GM15510 (cell line): ENCODE data around the gene SV2C.

Source experiments
- POLR2A ChIP-seq: IDR thresholded peaks from 3 replicates; pipeline ENCODE4 v1.6.1; 2011; ENCODE audit warnings: borderline replicate concordance; ENCODE audit not compliant: insufficient read length; ENCODE audit errors: extremely low read depth

SV2C gene

DNA sequence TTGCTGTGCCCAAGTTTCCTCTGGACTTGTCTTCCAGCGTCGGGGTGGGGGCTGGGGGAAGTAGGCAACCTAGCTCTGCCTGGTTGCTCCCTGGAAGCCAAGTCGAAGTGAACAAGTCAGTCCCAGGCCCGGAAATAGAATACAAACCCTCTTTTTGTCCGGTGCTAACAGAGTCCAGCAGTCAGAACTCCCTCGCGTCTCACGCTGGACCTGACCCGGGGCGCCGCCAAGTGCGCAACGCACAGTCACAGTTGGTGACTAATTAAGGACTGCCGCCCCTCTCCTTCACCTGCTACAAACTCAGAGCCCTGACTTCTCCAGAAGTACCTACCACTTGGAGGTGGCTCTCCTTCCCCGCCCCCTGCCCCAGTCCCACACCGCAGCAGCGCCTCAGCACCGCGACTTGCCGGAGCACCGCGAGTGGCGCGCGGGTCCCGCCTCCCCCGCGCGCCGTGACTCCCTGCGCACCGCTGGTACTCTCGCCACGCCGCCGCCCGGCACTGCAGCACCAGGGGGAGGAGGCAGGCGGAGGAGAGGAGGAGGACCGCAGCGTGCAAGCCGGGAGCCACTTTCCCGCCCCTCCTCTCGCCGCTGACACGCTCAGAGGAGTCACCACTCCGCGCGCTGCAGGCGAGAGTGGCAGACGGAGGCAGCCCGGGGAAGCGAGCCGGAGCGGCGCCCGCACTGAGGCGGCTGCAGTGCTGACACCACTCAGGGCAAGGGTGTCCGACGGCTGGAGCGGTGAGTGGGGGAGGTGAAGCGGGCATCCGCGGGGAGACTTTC is at the start of gene SV2C:
Gene SV2C, plus strand, starts transcription at position 612 of the 783 bp plus-strand sequence. CDS start 48,368 bp downstream, outside the sequence.
- no peak for TF ChIP-seq POLR2A

GRCh38 chr5:76038212-76038611 is 45.0 kb upstream of the SV2C start:
- no peak for TF ChIP-seq POLR2A

- TF ChIP-seq POLR2A = no peak
Measured at GRCh38 chr5:76040806-76041205, 42.4 kb upstream of the SV2C start.

DNA sequence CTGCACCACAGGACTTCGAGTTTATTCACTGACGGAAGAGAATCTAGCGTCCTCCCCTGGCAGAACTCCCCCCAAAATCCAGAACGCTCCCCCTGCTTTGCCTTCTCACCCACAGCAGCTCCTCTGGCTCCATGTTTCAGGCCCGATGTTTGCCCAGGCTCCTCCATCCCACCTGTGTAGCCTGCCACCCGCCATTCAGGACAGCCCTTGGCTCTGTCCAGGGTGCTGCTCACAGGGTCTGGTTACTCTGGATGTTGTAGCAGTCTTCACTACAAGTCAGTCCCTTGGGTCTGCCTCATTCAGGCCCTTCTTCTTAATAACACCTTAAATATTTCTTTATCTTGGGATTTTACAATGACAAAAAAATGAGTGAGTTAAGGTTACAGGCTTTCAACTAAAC is 41.3 kb upstream of the SV2C start:
- TF ChIP-seq POLR2A = no peak

DNA sequence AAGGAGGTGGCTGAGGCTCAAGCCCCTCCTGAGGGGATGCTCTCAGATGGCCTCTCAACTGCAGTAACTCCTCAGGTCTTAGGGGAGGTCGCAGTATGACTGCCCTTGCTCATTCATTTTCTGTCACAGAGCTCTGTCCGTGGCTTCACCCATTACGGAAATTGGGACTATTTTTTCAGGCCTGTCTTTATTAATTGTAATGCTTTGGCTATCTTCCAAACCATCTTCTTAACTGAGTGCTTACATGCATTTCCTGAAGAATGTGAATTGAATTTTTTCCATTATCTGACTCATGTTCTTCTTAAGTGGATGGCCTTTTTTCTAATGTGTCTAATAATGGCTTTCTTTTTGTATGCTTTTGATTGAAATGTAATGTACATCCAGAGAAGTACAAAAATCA is 36.4 kb upstream of the SV2C start:
- no peak for TF ChIP-seq POLR2A

GRCh38 chr5:76050134-76050533 is 33.0 kb upstream of the SV2C start:
- no peak for TF ChIP-seq POLR2A

- no peak for TF ChIP-seq POLR2A
Measured at GRCh38 chr5:76062502-76063041, 20.6 kb upstream of the SV2C start.

GRCh38 chr5:76065258-76065657 is 17.9 kb upstream of the SV2C start:
- TF ChIP-seq POLR2A = no peak

DNA sequence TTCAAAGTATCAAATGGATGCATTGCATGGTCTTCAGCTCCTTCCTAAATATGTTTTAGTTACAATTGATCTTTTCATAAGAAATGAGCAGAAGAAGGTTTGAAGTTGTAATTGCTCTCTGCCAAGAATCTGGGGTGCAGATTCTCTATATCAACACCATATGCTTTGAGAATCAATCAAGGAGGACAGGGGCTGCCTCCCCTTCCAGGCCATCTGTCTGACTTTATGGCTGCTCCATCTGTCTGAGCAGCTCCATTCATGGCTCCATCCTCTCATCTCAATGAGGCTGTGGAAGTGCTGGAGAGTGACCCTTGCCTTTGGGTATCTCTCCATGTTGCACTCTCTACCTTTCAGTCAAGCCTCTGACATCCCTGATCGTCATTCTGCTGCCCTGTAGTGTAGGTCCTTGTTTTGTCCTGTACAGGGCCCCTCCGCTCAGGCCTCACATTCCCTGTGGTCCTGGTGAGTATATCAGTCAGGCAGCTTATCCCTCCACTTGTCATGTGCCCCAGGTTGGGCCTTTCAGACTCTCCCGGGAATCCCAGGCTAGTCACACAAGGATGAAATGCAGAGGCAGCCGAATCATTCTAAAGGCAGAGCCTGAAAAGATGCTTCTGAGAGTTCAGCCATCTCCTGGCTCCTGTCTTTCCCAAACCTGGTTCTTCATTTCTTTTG is 14.0 kb upstream of the SV2C start:
- TF ChIP-seq POLR2A = no peak

GRCh38 chr5:76074487-76075065 is 8.6 kb upstream of the SV2C start:
- TF ChIP-seq POLR2A = no peak

GRCh38 chr5:76081811-76082771 is 1.1 kb upstream of the SV2C start:
- TF ChIP-seq POLR2A = no peak

GRCh38 chr5:76083555-76084495 is 642 bp downstream of the SV2C start:
- TF ChIP-seq POLR2A = no peak
